ENCODE results near the gene CPSF3.

The CPSF3 gene

DNA sequence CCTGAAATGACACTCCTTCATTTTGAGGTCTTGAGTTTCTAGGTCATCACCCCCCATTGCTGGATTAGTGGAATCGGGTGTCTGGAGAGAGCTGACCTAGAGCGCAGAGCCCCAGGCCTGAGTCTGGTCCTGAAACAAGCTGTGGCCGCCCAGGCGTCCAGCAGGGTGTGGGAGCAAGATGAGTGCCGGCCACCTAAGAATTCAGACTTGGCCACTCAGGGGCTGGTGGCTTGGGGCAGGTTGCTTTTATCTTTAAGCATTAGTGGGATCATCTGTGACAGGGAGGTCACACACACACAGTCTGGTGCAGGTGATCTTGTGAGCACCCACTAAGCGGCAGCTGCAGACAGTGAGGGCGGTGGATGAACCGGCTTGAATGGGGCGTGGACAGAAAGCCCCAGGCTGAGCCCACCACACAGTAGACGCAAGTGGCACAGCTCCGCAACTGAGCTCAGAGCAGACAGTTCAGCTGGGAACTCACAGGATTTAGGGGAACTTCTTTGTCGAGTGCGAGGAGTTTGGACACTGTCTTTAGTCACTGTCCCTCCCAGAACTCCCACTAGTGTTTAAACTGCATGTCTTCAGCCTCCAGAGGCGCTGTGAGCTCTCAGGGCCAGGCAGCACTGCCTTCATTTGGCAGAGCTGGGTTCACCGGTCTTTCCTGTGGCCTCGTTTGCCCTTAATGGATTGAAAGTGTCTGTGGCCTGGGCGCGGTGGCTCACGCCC lies 21.6 kb upstream of the CPSF3 start:
- no peaks in the 10 kb centered on the region for H3K9me3 Mint-ChIP-seq
- peaks cover 9% of the 10 kb centered on the region for H3K27me3 Mint-ChIP-seq
- no peak overlapping the region for H3K27ac Mint-ChIP-seq
- DNase-seq = no peak
- peaks cover 7% of the 10 kb centered on the region for H3K4me1 Mint-ChIP-seq
- CTCF ChIA-PET = interaction anchor here (0.6 to 1.6 kb wide), 2 partner anchors 12 to 18 kb away, joined by 3 to 5 read pairs; no protein-coding TSS in a partner anchor
- peaks cover 3% of the 10 kb centered on the region for H3K36me3 Mint-ChIP-seq
- H3K4me3 Mint-ChIP-seq = no peak overlapping the region

DNA sequence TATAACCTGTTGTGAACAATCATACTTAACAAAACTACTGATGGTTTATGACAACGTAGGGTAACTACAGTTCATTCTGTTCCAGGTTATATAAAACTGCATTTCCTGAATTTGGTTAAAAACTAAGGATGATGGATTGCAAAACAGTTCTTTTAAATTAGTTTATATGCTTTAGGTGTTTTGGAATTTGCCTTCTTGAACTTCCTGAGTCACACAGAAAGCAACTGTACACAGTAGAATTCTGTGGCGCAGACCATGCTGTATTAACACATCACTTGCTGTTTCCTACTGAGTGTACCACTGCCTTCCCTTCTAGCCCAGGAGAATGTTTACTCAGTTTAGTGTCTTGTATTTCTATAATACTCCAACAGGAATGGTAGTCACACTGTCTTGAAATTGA lies 19.5 kb upstream of the CPSF3 start:
- DNase-seq = no peak
- H3K4me3 Mint-ChIP-seq = no peak overlapping the region
- peaks cover 7% of the 10 kb centered on the region for H3K4me1 Mint-ChIP-seq
- H3K9me3 Mint-ChIP-seq = no peaks in the 10 kb centered on the region
- peaks cover 13% of the 10 kb centered on the region for H3K36me3 Mint-ChIP-seq
- CTCF ChIA-PET = no interaction called here
- no peak overlapping the region for H3K27ac Mint-ChIP-seq
- peaks cover 9% of the 10 kb centered on the region for H3K27me3 Mint-ChIP-seq

DNA sequence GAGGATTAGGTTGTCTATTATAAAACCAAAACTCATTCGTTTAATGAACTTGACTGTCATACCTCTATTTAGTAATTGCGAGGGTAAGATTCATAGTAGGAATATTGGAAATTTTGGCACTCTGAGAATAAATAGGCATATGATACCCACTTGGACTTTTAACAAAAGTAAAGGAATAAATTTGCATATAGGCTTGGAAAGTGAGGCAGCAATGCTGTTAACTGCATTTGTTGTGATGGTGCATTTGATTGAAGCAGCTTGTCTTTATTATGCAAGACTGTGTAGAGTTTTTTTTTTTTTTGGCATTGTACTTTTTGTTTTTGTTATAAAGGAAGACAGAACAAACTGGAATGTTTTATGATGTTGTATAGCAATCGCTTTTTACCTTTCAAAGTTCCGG lies 19.0 kb upstream of the CPSF3 start:
- no peaks in the 10 kb centered on the region for H3K9me3 Mint-ChIP-seq
- CTCF ChIA-PET = no interaction called here
- no peak overlapping the region for H3K4me3 Mint-ChIP-seq
- H3K4me1 Mint-ChIP-seq = peaks cover 7% of the 10 kb centered on the region
- H3K27me3 Mint-ChIP-seq = peaks cover 9% of the 10 kb centered on the region
- H3K27ac Mint-ChIP-seq = no peak overlapping the region
- peaks cover 17% of the 10 kb centered on the region for H3K36me3 Mint-ChIP-seq
- no peak for DNase-seq

DNA sequence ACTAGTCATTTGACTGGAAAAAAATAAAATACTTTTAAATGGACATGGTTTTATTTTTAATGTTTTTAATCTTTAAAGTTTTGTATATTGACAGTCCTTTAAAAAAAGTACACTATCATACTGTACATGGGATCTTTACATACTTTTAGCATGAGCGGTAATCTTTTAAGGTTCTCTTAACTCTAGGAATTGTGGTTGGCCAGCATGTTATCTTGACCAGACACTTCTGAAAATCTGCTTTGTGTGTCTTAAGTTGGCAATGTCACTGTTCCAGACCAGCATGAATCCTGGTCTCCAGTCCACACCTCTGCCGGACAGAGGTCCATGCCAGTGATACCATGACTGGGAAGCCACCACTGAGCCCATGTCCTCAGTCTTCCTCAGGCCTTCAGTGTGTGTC lies 17.8 kb upstream of the CPSF3 start:
- CTCF ChIA-PET = no interaction called here
- H3K4me3 Mint-ChIP-seq = no peak overlapping the region
- no peak for DNase-seq
- H3K9me3 Mint-ChIP-seq = no peaks in the 10 kb centered on the region
- H3K27ac Mint-ChIP-seq = no peak overlapping the region
- H3K4me1 Mint-ChIP-seq = peaks cover 4% of the 10 kb centered on the region
- H3K27me3 Mint-ChIP-seq = peaks cover 5% of the 10 kb centered on the region
- H3K36me3 Mint-ChIP-seq = peaks cover 19% of the 10 kb centered on the region

DNA sequence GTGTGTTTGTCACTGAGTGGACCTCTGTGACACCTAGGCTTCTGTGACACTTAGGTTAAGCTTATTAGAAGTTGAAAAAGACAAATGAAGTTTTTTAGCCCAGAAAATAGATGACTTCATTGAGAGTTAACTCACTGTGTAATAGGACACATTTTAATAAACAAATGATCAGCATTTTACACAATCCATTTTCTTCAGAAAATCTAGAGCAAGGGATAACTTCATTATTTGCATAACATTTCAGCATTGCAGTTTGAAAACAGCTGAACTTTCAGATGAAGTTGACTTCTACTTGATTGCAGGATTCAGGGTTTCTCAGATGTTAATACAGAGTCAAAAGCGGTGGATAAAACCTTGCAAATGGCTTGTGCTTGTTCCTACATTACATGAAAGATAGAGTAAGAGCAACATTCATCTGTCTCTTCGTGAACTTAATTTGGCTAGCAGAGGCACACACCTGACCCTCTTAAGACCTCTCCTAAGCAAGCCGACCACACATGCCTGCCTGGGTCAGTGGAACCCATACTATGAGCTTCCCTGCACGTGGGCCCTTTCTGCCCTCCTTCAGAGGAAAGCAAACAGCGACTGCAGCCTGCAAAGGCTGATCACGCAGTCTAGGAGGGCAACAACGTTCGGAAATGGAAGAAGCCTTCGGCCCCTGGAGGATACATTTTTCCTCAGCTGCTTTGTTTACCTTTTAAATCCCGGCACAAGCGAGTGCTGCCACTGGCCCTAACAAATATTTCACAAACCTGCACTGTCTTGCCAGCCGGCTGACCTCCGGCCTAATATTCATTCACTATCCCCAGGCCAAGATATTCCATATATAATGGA lies 16.7 kb upstream of the CPSF3 start:
- Mint-ChIP-seq H3K9me3 (no peaks in the 10 kb centered on the region), H3K4me3 (no peak overlapping the region), H3K27ac (no peak overlapping the region), H3K4me1 (peaks cover 3% of the 10 kb centered on the region), H3K36me3 (peaks cover 28% of the 10 kb centered on the region), H3K27me3 (no peaks in the 10 kb centered on the region)
- CTCF ChIA-PET = no interaction called here
- DNase-seq = no peak

DNA sequence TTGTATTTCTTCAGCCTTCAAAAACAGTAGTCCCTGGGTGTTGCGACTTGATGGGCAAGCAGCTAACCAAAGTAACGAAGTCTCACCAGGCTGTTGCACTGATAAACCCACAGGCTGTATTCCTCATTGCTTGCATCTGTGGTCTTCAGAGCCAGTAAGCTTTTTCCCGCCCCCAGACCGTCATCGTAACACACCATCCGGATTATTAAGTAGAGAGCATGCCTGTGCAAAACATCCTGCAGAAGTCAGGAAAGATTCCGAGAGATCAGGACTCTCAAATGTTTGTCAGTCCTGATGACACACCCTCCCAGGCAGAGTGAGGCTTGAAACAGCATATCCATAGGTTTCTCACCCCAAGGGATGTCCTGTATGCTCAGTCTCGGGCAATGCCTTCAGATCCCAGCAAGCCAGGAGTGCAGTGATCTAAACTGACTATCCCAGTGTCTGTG lies 16.1 kb upstream of the CPSF3 start:
- Mint-ChIP-seq H3K9me3 (no peaks in the 10 kb centered on the region), H3K27me3 (no peaks in the 10 kb centered on the region), H3K4me3 (no peak overlapping the region), H3K36me3 (peaks cover 34% of the 10 kb centered on the region), H3K4me1 (peaks cover 3% of the 10 kb centered on the region), H3K27ac (no peak overlapping the region)
- CTCF ChIA-PET = no interaction called here
- no peak for DNase-seq

DNA sequence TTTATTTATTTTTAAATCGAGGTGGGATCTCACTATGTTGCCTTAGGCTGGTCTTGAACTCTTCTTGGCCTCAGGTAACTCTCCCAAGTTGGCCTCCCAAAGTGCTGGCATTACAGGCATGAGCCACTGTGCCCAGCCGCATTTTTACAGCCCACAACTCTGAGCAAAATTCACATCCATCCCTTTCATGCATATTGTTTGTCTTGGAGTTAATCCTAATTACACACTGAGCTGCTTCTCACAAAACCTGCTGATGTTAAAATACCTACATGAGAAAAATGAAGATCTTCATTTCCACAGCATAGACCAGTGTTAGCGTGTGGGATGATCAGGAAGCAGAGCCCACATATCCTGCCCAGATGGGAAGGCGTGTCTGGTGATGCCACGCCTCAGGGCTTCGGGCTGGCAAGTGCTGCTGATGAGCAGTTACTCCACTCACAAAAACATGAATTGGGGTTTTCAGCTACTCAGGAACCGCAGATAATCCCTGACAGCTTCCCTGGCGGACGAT lies 14.8 kb upstream of the CPSF3 start:
- peaks cover 39% of the 10 kb centered on the region for H3K36me3 Mint-ChIP-seq
- no peak for DNase-seq
- no peak overlapping the region for H3K27ac Mint-ChIP-seq
- H3K27me3 Mint-ChIP-seq = no peaks in the 10 kb centered on the region
- H3K4me1 Mint-ChIP-seq = peaks cover 7% of the 10 kb centered on the region
- CTCF ChIA-PET = no interaction called here
- no peak overlapping the region for H3K4me3 Mint-ChIP-seq
- no peaks in the 10 kb centered on the region for H3K9me3 Mint-ChIP-seq

DNA sequence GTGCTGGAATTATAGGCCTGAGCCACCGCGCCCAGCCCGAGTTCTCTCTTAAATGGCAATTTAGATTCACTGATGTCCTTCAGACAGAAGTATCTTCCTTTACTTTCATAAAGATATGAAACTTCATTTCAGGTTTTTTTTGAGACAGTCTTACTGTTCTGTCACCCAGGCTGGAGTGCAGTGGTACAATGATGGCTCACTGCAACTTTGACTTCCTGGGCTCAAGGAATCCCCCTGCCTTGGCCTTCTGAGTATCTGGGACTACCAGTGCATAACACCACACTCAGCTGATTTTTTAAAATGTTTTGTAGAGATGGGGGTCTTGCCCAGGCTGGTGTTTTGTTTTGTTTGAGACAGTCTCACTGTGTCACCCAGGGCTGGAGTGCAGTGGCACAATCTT lies 13.3 kb upstream of the CPSF3 start:
- no peaks in the 10 kb centered on the region for H3K27me3 Mint-ChIP-seq
- peaks cover 49% of the 10 kb centered on the region for H3K36me3 Mint-ChIP-seq
- H3K27ac Mint-ChIP-seq = peak overlapping the region; percentile 60
- no peaks in the 10 kb centered on the region for H3K9me3 Mint-ChIP-seq
- CTCF ChIA-PET = no interaction called here
- H3K4me1 Mint-ChIP-seq = peaks cover 19% of the 10 kb centered on the region
- no peak overlapping the region for H3K4me3 Mint-ChIP-seq
- no peak for DNase-seq

DNA sequence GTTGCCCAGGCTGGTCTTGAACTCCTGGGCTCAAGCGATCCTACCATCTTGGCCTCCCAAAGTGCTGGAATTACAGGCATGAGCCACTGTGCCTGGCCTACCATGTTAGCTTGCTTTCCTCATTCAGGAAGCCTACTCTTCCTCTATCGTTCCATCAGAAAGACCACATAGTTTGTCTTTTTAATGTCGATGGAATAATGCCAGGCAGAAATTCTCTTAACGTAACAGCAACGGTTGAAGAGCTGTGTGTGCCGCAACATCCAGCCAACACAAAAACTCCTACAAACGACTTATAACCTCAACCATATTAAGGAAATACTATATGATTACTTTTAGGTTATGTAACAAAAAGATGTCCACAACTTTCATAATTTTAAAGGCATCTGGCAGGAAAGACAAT lies 10.7 kb upstream of the CPSF3 start:
- no peaks in the 10 kb centered on the region for H3K27me3 Mint-ChIP-seq
- H3K36me3 Mint-ChIP-seq = peaks cover 58% of the 10 kb centered on the region
- H3K4me3 Mint-ChIP-seq = no peak overlapping the region
- H3K9me3 Mint-ChIP-seq = no peaks in the 10 kb centered on the region
- H3K27ac Mint-ChIP-seq = no peak overlapping the region
- CTCF ChIA-PET = interaction anchor here (1.3 kb wide), 1 partner anchor 12 kb away, joined by 5 read pairs; no protein-coding TSS in a partner anchor
- peaks cover 26% of the 10 kb centered on the region for H3K4me1 Mint-ChIP-seq
- DNase-seq = no peak

DNA sequence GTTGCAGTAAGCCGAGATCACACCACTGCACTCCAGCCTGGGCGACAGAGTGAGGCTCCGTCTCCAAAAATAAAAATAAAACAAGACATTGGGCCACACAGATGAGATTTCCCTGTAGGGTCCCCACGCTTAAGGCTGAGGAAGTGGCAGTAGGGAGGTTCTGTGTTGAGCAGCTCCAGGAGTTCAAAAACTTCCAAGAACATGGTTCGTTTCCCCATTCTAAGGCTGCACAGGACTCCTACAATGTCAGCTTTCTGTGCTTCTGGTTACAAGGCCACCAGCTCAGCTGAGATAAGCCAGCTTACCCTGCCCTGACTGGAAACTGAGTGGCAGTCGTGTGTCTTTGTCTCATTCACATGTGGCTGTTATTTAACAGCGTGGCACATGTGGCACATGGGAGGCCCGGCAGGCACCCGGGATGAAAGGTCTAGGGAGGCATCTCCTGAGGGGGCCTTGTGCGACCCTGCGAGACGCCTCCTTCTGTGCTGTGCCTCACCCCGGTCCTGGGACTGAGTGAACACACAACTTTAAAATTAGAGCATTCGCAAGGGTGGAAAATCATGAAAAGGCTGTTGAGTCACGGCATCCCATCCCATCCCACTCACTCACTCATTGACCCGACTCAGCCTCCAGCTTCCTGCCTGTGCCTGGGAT lies 7.8 kb upstream of the CPSF3 start:
- Mint-ChIP-seq H3K4me1 (peaks cover 42% of the 10 kb centered on the region), H3K9me3 (no peaks in the 10 kb centered on the region), H3K27me3 (no peaks in the 10 kb centered on the region), H3K36me3 (peaks cover 55% of the 10 kb centered on the region), H3K27ac (no peak overlapping the region), H3K4me3 (no peak overlapping the region)
- DNase-seq = no peak
- CTCF ChIA-PET = no interaction called here

DNA sequence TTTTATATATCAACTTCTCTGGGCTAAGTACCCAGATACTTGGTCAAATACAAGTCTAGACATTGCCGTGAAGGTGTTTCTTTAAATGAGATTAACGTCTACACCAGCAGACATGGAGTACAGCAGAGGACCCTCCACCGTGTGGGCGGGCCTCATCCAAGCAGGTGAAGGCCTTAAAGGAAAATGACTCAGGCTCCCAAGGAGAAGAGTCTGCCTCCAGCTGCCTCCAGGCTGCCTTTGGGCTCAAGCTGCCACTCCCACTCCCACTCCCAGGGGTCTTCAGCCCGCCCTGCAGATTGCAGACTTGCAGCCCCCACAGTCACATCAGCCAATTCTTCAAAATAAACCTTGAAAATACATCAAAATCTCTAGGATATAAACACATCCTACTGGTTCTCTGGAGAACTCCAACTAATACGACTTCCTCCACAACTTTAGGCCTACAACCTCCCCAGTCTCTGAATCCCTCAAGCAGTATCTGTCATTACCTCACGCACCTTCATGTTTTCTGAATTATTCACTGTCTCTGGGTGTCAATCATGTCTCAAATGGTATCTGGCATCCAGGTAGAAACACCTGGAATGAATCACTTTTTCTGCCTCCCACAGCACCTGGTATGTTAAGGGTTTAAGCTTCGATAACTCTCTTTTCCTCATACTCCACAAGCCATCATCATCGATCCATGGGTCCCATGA lies 7.0 kb upstream of the CPSF3 start:
- H3K27me3 Mint-ChIP-seq = no peaks in the 10 kb centered on the region
- peaks cover 50% of the 10 kb centered on the region for H3K36me3 Mint-ChIP-seq
- H3K27ac Mint-ChIP-seq = no peak overlapping the region
- DNase-seq = no peak
- H3K4me3 Mint-ChIP-seq = no peak overlapping the region
- CTCF ChIA-PET = no interaction called here
- peaks cover 42% of the 10 kb centered on the region for H3K4me1 Mint-ChIP-seq
- H3K9me3 Mint-ChIP-seq = no peaks in the 10 kb centered on the region

DNA sequence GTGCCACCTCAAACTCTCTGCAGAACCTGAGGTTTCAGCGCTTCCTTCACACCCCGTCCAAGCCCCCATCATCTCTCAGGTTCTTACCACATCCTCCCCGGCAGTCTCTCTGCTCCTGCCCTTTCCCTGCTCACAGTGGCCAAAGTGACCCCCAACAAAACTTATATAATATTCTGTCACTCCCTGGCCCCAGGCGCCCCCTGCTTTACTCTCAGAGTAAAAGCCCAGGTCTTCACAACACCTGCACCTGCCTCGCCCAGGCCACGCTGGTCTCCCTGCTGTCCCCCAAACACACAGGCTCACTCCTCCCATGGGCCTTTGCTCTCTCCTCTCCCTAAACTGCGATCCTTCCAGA lies 6.5 kb upstream of the CPSF3 start:
- Mint-ChIP-seq H3K4me1 (peaks cover 46% of the 10 kb centered on the region), H3K27me3 (no peaks in the 10 kb centered on the region), H3K27ac (no peak overlapping the region), H3K36me3 (peaks cover 50% of the 10 kb centered on the region), H3K9me3 (no peaks in the 10 kb centered on the region), H3K4me3 (no peak overlapping the region)
- no peak for DNase-seq
- CTCF ChIA-PET = no interaction called here

DNA sequence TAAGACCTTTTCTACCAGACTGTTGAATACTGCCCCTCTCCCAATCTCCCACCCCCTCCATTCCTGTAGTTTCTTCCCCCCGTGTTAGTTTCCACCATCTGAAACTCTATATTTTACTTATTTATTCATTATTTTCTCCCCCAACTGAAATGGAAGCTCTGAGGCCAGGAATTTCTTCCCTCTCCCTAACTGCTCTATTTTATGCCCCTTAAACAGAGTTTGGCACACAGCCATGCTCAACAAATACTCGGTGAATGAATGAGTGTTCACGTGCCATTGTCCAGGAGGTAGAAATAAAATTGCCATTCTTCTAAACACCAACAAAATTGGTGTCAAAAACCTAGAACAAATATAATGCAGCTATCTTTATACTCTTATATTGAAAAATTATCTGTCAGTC lies 5.7 kb upstream of the CPSF3 start:
- no peaks in the 10 kb centered on the region for H3K27me3 Mint-ChIP-seq
- no peak overlapping the region for H3K27ac Mint-ChIP-seq
- no peak overlapping the region for H3K4me3 Mint-ChIP-seq
- no peaks in the 10 kb centered on the region for H3K9me3 Mint-ChIP-seq
- peaks cover 52% of the 10 kb centered on the region for H3K4me1 Mint-ChIP-seq
- CTCF ChIA-PET = interaction anchor here (0.6 to 0.7 kb wide), 3 partner anchors 185 to 1813 kb away, joined by 3 read pairs; no protein-coding TSS in a partner anchor
- peaks cover 50% of the 10 kb centered on the region for H3K36me3 Mint-ChIP-seq
- no peak for DNase-seq

DNA sequence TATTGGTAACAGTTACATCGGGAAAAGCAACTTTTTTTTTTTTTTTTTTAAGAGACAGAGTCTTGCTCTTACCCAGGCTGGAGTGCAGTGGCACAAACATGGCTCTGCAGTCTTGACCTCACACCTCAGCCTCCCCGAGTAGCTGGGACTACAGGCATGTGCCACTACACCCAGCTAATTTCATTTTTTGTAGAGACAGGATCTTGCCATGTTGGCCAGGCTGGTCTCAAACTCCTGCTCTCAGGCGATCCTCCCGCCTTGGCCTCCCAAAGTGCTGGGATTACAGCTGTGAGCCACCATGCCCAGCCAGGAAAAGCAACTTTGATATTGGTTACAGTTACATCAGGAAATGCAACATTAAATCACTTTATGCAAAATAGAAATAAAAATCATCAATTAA lies 4.7 kb upstream of the CPSF3 start:
- Mint-ChIP-seq H3K36me3 (peaks cover 47% of the 10 kb centered on the region), H3K9me3 (no peaks in the 10 kb centered on the region), H3K27ac (no peak overlapping the region), H3K27me3 (no peaks in the 10 kb centered on the region), H3K4me3 (no peak overlapping the region), H3K4me1 (peaks cover 48% of the 10 kb centered on the region)
- CTCF ChIA-PET = no interaction called here
- DNase-seq = no peak
